Spleen (tissue), 11 donors: Measurements from ENCODE around the gene SORD. TPM values are rescaled to one million over a fixed set of nuclear protein-coding genes. Genes with fewer than 3 reads are reported as not detected.
"Not testable (repeated sequence)": the region's sequence is repeated elsewhere in the genome, so short reads cannot be mapped to it uniquely, and the experiment has no call there.

Source experiments
- DNase-seq: peaks from one replicate; pipeline ENCODE4 v3.0.0-alpha.2; 2020
- H3K27ac ChIP-seq, 8 donors: fragments of 200-600 bp; sonication (generic) in 7 of 8; 1 replicate in 4 of 8; 2 replicates in 4 of 8; pipeline versions ENCODE4 v1.5.0 to v1.8.0; 2016 to 2021; ENCODE audit warnings: inconsistent platforms in 4 of 8, mild to moderate bottlenecking in 4 of 8, moderate library complexity in 1 of 8
- H3K27me3 ChIP-seq, 7 donors: fragments of 200-600 bp; sonication (generic) in 6 of 7; replicated peaks in 1 of 7; 1 replicate in 4 of 7; 2 replicates in 3 of 7; pipeline versions ENCODE4 v1.5.0 to v1.8.0; 2016 to 2021; ENCODE audit warnings: inconsistent platforms in 3 of 7, mild to moderate bottlenecking in 1 of 7
- H3K36me3 ChIP-seq, 6 donors: fragments of 200-600 bp; sonication (generic) in 5 of 6; 1 replicate in 4 of 6; 2 replicates in 2 of 6; pipeline versions ENCODE4 v1.5.0 to v1.8.0; 2016 to 2021; ENCODE audit warnings: inconsistent platforms in 2 of 6
- H3K4me1 ChIP-seq, 6 donors: fragments of 200-600 bp; sonication (generic) in 5 of 6; 1 replicate in 3 of 6; 2 replicates in 3 of 6; pipeline versions ENCODE4 v1.5.0 to v1.8.0; 2016 to 2021; ENCODE audit warnings: inconsistent platforms in 3 of 6
- H3K4me3 ChIP-seq, 8 donors: fragments of 200-600 bp; sonication (generic) in 7 of 8; 1 replicate in 4 of 8; 2 replicates in 4 of 8; pipeline versions ENCODE4 v1.5.0 to v1.8.0; 2016 to 2021; ENCODE audit warnings: inconsistent platforms in 4 of 8, mild to moderate bottlenecking in 4 of 8, moderate library complexity in 2 of 8
- H3K9me3 ChIP-seq, 8 donors: fragments of 200-600 bp; sonication (generic) in 7 of 8; 1 replicate in 4 of 8; 2 replicates in 4 of 8; pipeline versions ENCODE4 v1.5.0 to v1.8.0; 2016 to 2021; ENCODE audit warnings: inconsistent platforms in 4 of 8
- POLR2A ChIP-seq, 3 donors: fragments of 450-650 bp; IDR thresholded peaks; one replicate each; pipeline ENCODE4 v1.5.1; 2017; ENCODE audit warnings: antibody characterized with exemption in 3 of 3, mild to moderate bottlenecking in 1 of 3
- POLR2AphosphoS5 ChIP-seq, 3 donors: sonication (generic); formaldehyde crosslinking; IDR thresholded peaks; one replicate each; pipeline ENCODE4 v1.5.1; 2017; ENCODE audit warnings: antibody characterized with exemption in 3 of 3
- WGBS, 5 donors: extraction: QIAGEN DNeasy Blood & Tissue Kit in 3 of 5; methylation state at CpG; one replicate each; pipeline versions ENCODE4 v1.1.5 to v1.1.7; 2013 to 2018; 5-methylcytosine and 5-hydroxymethylcytosine counted together
- intact Hi-C: fragments of 100-400 bp; cut with DNase I; formaldehyde crosslinking; loops from one replicate; pipeline ENCODE4 v1.15.0; 2023; ENCODE audit warnings: low total_unique reads
- polyA plus RNA-seq, 3 donors: library from polyadenylated mRNA; stranded (reverse); fragments of 200-250 nt; gene quantifications; one replicate each; pipeline ENCODE4 v1.2.1, GENCODE V29; 2013
- total RNA-seq, 7 donors: library from RNA; depleted of rRNA in 3 of 7; stranded (reverse); fragments of >200 nt in 3 of 7; fragmentation: NEBNext Ultra II Directional in 4 of 7; extraction: Animal tissue kit (Norgen Biotek cat#: 25700) in 4 of 7; gene quantifications; one replicate each; pipeline versions ENCODE4 v1.1.0 to v1.2.1, GENCODE V29; 2016 to 2021
- TF ChIP-seq, protein P1 (sequence below), 11 experiments: fragments of 200-600 bp in 7 of 11; fragments of 450-650 bp in 4 of 11; sonication (generic) in 4 of 11; IDR thresholded peaks in 8 of 11; conservative IDR thresholded peaks in 3 of 11; 1 replicate in 7 of 11; 2 replicates in 4 of 11; pipeline versions ENCODE4 v1.4.0 to v1.8.0; 2016 to 2021; ENCODE audit warnings: antibody characterized with exemption in 11 of 11, inconsistent platforms in 4 of 11, mild to moderate bottlenecking in 1 of 11
- donor health status: healthy with polysubstance abuse.
- donor health status: DM: no; HTN: no; CAD: no; lungs with moderate emphysema.
- donor health status: DM: no; HTN: no; CAD: no.
- donor health status: Bipolar disorder and iron deficiency.
- donor health status: healthy.
- donor health status: DM: no; HTN: no; CAD: no.
- donor health status: DM: yes; HTN: yes; CAD: no.

The SORD gene
- total and polyA plus RNA-seq, 10 donors: 2.6 to 12.5 (median 7.7) TPM

- intact Hi-C loops: no loop called here
These were observed 3.7 kb downstream of the SORD start for GRCh38 chr15:45026651-45027190.

GRCh38 chr15:45027220-45027619, 4.2 kb downstream of the SORD start:
- Histone ChIP-seq H3K4me3 (no peak overlapping the region), H3K27ac (no peak overlapping the region), H3K27me3 (no peaks in the 10 kb centered on the region), H3K4me1 (peaks cover 7 to 31% (median 15%) of the 10 kb centered on the region in 6 donors), H3K9me3 (no peaks in the 10 kb centered on the region), H3K36me3 (peaks cover 0 to 7% (median 0%) of the 10 kb centered on the region in 6 donors)
- intact Hi-C loops: no loop called here
- 86 to 95% (median 91%) methylated on average over 4 of the region's 4 CpGs for WGBS, 5 donors
- no peak for TF ChIP-seq POLR2A (IDR thresholded peaks at IDR 0.05)
- DNase-seq: no peak

More at GRCh38 chr15:45026651-45027190, 3.7 kb downstream of the SORD start:
- H3K36me3 ChIP-seq: peaks cover 0 to 7% (median 0%) of the 10 kb centered on the region in 6 donors
- no peak for DNase-seq
- H3K27me3 ChIP-seq: no peaks in the 10 kb centered on the region
- H3K4me1 ChIP-seq: peaks cover 7 to 36% (median 17%) of the 10 kb centered on the region in 6 donors
- TF ChIP-seq POLR2AphosphoS5 (IDR thresholded peaks at IDR 0.05): no peak
- TF ChIP-seq, protein P1, sequence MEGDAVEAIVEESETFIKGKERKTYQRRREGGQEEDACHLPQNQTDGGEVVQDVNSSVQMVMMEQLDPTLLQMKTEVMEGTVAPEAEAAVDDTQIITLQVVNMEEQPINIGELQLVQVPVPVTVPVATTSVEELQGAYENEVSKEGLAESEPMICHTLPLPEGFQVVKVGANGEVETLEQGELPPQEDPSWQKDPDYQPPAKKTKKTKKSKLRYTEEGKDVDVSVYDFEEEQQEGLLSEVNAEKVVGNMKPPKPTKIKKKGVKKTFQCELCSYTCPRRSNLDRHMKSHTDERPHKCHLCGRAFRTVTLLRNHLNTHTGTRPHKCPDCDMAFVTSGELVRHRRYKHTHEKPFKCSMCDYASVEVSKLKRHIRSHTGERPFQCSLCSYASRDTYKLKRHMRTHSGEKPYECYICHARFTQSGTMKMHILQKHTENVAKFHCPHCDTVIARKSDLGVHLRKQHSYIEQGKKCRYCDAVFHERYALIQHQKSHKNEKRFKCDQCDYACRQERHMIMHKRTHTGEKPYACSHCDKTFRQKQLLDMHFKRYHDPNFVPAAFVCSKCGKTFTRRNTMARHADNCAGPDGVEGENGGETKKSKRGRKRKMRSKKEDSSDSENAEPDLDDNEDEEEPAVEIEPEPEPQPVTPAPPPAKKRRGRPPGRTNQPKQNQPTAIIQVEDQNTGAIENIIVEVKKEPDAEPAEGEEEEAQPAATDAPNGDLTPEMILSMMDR (IDR thresholded peaks at IDR 0.05 in 8 of 11, conservative IDR thresholded peaks at IDR 0.05 in 3 of 11): no peak
- no peak for TF ChIP-seq POLR2A (IDR thresholded peaks at IDR 0.05)
- 73 to 84% (median 83%) methylated on average over 5 of the region's 5 CpGs for WGBS, 5 donors
- no peak overlapping the region for H3K4me3 ChIP-seq
- no peak overlapping the region for H3K27ac ChIP-seq
- no peaks in the 10 kb centered on the region for H3K9me3 ChIP-seq

- Histone ChIP-seq H3K4me1 (peaks cover 0 to 14% (median 0%) of the 10 kb centered on the region in 6 donors), H3K27me3 (no peaks in the 10 kb centered on the region), H3K27ac (no peak overlapping the region), H3K9me3 (no peaks in the 10 kb centered on the region), H3K4me3 (no peak overlapping the region), H3K36me3 (peaks cover 0 to 7% (median 0%) of the 10 kb centered on the region in 6 donors)
- TF ChIP-seq POLR2AphosphoS5 (IDR thresholded peaks at IDR 0.05) (no peak), POLR2A (IDR thresholded peaks at IDR 0.05) (no peak)
- TF ChIP-seq, protein P1 (IDR thresholded peaks at IDR 0.05 in 8 of 11, conservative IDR thresholded peaks at IDR 0.05 in 3 of 11): no peak
- no peak for DNase-seq
- WGBS, 5 donors: 80 to 94% (median 89%) methylated on average over 3 of the region's 3 CpGs
- intact Hi-C loops: no loop called here
These were observed 7.7 kb downstream of the SORD start for GRCh38 chr15:45030743-45031142.

- H3K9me3 ChIP-seq, H3K27ac ChIP-seq, intact Hi-C loops, H3K27me3 ChIP-seq, H3K36me3 ChIP-seq, DNase-seq, H3K4me3 ChIP-seq: not testable (repeated sequence)
- H3K4me1 ChIP-seq: peaks cover 0 to 18% (median 3%) of the 10 kb centered on the region in 6 donors
- 92 to 98% (median 97%) methylated on average over 2 to 4 of the region's 4 CpGs for WGBS, 5 donors
These were observed 8.6 kb downstream of the SORD start for GRCh38 chr15:45031522-45032028.

- H3K27ac ChIP-seq, H3K9me3 ChIP-seq, intact Hi-C loops, DNase-seq, H3K4me3 ChIP-seq, H3K27me3 ChIP-seq, H3K36me3 ChIP-seq: not testable (repeated sequence)
- WGBS, 5 donors: 57 to 100% (median 87%) methylated on average over 1 to 2 of the region's 2 CpGs; no CpG with 5 or more reads in 1 of the 5 donors
- H3K4me1 ChIP-seq: peaks cover 0 to 22% (median 10%) of the 10 kb centered on the region in 6 donors
These were observed 9.5 kb downstream of the SORD start for GRCh38 chr15:45032501-45032900.

- H3K27ac ChIP-seq, H3K9me3 ChIP-seq, intact Hi-C loops, H3K4me3 ChIP-seq, H3K27me3 ChIP-seq, H3K36me3 ChIP-seq, DNase-seq: not testable (repeated sequence)
- peaks cover 0 to 34% (median 10%) of the 10 kb centered on the region in 6 donors for H3K4me1 ChIP-seq
- 56 to 79% (median 74%) methylated on average over 3 to 4 of the region's 4 CpGs for WGBS, 5 donors
These were observed 11.1 kb downstream of the SORD start for GRCh38 chr15:45034087-45034486.

- H3K27ac ChIP-seq, intact Hi-C loops, H3K36me3 ChIP-seq, H3K4me3 ChIP-seq, DNase-seq, H3K9me3 ChIP-seq, H3K27me3 ChIP-seq: not testable (repeated sequence)
- peaks cover 0 to 34% (median 10%) of the 10 kb centered on the region in 6 donors for H3K4me1 ChIP-seq
- WGBS, 5 donors: 94 to 99% (median 97%) methylated on average over 18 to 56 of the region's 56 CpGs
These were observed 11.8 kb downstream of the SORD start for GRCh38 chr15:45034600-45035375.
